HL-60/S4 (cell line): ENCODE results near the gene CNNM3.
"Not testable (repeated sequence)": the region's sequence is repeated elsewhere in the genome, so short reads cannot be mapped to it uniquely, and the experiment has no call there.

ENCODE experiments used
- in situ Hi-C: fragments of 300-500 bp; cut with MboI; formaldehyde crosslinking; loops from 2 replicates; pipeline ENCODE4 v1.14.3; 2022; ENCODE audit warnings: low sequenced_read_pairs

CNNM3 gene

DNA sequence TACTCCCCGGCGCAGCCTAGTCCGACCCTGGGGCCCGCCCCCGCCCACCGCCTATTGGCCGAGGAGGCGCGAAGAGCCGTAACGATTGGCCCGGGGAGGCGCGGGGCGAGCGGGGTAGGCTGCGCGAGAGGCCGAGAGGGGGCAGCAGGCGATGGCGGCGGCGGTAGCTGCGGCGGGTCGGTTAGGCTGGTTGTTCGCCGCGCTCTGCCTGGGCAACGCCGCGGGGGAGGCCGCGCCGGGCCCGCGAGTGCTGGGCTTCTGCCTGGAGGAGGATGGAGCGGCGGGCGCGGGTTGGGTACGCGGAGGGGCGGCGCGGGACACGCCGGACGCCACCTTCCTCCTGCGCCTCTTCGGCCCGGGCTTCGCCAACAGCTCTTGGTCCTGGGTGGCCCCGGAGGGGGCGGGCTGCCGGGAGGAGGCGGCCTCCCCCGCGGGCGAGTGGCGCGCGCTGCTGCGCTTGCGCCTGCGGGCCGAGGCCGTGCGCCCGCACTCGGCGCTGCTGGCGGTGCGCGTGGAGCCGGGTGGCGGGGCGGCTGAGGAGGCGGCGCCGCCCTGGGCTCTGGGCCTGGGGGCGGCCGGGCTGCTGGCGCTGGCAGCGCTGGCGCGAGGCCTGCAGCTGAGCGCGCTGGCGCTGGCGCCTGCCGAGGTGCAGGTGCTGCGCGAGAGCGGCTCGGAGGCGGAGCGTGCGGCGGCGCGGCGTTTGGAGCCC lies at the start of gene CNNM3:
TSS of gene CNNM3 (plus strand) at position 142 of the 709 bp plus-strand sequence. CDS start at position 152, 10 bp downstream.
- in situ Hi-C loops = no loop called here

DNA sequence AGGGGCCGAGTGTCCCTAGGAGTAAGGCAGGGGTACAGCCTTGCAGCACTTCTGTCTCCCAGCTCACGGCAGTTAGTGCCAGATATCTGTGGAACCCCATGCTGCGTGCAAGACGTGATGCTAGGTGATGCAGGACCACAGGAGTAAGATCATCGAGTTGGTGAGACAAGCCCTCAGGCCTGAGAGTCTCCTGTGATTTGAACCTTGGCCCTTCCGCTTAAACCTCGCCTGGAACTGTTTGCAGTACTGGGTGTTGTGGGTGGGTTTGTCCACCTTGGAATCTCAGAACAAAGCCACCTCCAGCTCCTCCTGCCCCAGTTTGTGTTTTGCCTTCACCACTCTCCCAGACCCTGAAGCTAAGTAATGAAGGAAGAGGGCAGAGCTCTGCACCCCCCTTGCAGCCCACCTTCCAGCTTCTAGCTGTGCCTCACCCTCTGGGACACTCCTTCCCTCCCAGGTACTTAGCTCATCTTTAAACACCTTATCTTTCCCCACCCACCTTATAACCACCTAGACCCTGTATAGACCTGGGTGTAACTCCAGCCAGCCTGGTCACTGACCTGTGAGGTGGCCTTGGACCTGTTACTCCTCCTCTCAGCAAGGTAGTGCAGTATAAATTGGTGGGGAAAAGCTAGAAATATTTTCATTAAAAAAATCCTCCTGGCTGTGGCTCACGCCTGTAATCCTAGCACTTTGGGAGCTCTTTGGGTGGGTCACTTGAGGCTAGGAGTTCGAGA lies 48.8 kb upstream of the CNNM3 start:
- in situ Hi-C loops = no loop called here

DNA sequence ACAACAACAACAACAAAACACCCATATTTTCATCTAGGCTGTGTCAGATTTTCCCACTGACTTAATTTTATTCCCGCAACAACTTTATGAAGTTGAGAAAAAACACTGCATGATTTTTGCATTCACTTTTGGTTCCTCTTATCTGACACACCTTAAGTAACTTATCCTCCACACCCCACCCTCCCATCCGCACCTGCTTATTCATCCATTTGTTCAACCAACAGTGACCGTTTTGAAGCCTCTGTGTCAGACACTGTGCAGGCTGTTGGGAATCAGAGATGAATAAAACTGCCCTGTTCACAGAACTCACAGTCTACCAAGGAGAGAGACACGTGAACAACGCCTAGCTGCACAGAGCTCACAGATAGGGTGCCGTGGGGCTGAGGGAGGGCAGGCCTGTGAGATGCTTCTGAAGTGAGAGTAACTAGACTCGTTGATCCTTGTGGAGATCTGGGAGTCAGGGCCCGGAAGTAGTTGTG lies 47.9 kb upstream of the CNNM3 start:
- in situ Hi-C loops = no loop called here

- in situ Hi-C loops = no loop called here
Observed at GRCh38 chr2:96769814-96770213, 46.3 kb upstream of the CNNM3 start.

DNA sequence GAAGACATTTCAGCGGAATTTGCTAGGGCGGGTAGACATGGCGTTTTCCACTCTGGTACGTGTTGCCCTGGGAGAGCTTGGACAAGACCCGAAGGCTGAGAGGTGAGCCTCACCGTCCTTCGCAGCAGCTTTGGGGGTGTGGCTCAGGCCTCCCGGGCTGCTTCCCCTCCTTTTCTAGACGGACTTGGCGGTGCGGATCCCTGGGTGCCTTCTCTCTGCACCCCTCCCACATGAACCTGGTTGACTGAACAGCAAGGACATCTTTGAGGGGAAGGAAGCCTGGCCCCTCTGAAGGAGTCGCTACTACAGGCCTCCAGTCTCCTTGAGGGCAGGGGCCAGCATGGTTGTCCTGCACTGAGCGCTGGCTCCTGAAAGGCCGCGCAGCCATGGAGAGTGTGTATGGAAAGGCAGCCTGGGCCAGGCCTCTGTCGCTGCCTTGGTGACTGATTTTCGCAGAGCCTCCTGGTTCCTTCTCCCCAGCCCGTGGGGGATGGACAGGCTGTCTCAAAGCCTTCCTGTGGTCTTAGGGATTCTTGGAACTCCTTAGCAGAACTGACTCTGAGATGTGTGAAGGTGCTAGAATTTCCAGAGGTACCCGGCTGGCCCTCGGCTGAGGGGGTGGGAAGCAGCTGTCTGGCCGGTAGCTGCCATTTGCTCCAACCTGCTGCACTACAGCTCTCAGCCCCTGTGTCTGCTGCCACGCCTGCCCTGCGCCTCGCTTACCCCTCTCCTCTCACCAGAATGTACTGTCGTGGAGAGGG lies 45.4 kb upstream of the CNNM3 start:
- in situ Hi-C loops = no loop called here

GRCh38 chr2:96771796-96772618 lies 44.1 kb upstream of the CNNM3 start:
- in situ Hi-C loops = no loop called here

GRCh38 chr2:96772903-96773671 lies 43.0 kb upstream of the CNNM3 start:
- in situ Hi-C loops = no loop called here

DNA sequence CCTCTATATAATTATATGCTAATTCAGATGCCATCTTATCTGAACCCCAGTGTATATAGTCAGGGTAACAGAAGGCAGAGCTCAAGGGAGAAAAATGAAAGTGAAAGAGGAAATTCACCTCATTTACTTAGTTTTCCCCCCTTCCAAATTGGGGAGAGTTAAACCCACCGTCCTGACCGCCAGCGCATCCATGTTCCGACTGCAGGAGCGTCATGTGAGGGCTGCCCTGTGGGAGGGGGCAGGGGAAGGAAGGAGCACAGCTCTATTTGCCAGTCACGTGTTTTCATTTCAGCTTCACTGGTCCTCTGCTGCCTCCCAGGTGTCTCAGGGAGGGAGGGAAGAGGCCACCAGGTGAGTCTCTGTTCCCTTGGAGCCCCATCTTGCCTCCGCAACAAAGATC lies 42.1 kb upstream of the CNNM3 start:
- in situ Hi-C loops = no loop called here

GRCh38 chr2:96775160-96775559 lies 40.9 kb upstream of the CNNM3 start:
- in situ Hi-C loops = no loop called here

DNA sequence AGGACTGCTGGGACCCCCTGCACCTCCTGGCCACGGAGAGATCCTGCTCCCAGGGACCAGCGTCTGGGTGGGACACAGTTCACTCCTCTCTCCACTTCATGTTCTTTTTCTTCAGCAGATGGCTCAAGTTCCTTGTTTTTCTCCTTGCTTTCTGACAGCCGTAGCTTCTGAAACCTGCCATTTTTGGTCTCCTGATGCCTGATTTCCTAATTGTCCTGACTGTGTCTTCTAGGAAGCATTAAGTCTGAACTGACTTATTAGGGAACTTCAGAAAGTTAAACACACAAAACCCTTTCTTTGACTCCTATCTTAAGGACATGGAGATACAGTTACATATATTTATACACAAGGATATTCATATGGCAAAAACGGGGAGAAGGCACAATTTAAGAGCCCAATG lies 32.7 kb upstream of the CNNM3 start:
- in situ Hi-C loops = no loop called here

DNA sequence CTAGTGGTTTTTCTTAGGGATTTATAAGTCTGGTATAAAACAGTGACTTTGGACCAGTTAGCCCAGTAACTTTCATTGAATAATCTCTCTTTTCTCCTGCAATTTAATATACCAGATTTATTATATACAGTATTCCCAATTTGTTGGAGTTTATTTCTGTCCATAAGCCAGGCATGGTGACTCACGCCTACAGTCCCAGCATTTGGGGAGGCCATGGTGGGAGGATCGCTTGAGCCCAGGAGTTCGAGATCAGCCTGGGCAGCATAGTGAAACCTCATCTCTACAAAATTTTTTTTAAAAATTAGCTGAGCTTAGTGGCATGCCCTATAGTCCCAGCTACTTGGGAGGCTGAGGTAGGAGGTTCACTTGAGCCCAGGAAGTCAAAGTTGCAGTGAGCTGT lies 28.7 kb upstream of the CNNM3 start:
- in situ Hi-C loops = no loop called here

GRCh38 chr2:96788442-96789244 lies 27.4 kb upstream of the CNNM3 start:
- in situ Hi-C loops = no loop called here

DNA sequence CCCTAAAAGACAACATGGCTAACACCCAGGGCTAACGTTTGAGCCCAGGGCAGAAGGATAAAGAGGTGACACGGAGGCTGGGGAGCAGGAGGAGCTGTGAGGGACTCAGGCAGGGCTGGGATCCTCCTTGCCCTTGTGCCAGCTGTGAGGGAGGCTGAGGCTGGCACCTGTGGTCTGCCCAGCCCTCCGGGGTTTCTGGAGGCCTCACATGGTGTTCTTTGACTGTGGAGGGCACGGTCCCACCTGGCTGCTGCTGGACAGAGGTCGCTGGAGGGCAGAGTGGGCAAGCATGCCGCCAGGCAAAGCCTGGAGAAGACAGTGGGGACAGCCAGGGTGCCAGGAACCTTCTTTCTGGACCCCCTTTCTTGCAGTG lies 26.8 kb upstream of the CNNM3 start:
- in situ Hi-C loops = no loop called here

DNA sequence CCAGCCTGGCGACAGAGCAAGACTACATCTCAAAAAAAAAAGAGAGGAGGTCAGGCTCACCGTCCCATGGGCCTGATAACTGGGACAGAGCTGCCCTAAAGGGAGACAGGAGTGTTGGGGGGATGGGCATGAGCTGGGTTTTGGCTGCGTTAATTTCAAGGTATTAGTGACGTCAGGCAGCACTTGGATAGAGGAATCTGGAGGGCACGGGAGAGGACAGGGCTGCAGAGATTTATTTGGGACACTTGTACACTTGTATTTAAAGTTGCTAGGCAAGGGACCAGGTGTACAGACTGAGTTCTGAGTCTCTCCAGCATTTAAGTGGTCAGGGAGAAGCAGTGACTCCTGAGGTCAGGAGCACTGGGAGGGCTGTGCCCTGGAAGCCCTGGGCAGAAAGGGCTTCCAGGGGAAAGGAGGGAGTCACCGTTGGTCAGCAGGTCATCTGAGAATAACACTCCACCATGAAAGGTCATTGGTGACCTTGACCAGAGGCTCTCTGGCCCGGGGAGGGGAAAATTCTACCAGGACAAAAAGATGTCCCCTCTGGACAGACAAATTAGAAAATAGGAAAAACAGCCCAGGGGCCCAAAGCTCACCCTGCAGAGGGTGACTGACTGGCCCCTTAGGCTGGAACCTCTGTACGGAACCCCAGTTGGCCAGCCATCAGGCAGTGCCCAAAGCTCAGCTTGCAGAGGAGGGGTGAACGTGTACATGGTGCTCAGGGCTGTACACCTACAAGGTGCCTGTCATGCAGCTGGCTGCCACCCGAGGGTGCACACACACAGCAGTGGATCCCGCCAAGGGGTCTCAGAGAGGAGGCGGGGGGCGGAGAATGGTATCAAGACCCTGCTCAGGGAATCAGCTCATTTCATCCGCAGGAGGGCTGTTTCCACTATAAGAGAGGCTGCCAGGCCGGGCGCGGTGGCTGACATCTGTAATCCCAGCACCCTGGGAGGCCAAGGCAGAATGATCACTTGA lies 23.0 kb upstream of the CNNM3 start:
- in situ Hi-C loops = no loop called here

DNA sequence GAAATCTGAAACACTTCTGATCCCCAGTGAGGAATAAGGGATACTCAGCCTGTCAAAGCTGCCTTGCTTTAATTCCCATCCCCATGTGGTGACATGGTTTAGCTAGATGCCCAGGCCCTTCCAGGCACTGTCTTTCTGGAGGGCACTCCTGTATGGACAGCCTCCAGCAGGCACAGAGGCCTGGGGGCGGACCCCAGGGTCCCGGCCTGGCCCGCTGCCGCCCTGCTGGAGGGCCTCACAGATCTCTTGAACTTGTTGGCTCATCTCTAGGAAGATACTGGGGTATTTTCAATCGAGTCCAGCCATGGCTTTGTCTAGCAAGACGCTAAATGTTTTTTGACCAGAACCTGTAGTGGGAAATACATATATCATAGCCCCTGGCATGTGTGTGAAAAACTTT lies 21.0 kb upstream of the CNNM3 start:
- in situ Hi-C loops = no loop called here

DNA sequence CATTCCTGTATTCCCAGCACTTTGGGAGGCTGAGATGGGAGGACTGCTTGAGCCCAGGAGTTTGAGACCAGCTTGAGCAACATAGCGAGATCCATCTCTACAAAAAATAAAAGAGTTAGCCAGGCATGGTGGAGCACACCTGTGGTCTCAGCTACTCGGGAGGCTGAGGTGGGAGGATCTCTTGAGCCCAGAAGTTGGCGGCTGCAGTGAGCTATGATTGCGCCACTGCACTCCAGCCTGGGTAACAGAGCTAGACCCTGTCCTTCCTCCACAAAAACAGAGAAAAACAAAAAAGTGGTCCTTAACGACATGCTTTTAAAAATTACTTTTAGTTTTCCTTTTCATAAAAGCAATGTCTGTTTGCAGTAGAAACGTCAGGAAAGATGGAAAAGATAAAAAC lies 19.6 kb upstream of the CNNM3 start:
- in situ Hi-C loops = not testable (repeated sequence)

GRCh38 chr2:96797066-96797625 lies 18.9 kb upstream of the CNNM3 start:
- in situ Hi-C loops = no loop called here
